GM19351 (cell line): ENCODE measurements around the gene SSX2IP.
"Not testable (repeated sequence)": the region's sequence is repeated elsewhere in the genome, so short reads cannot be mapped to it uniquely, and the experiment has no call there.

Experiments
- ATAC-seq: cut with Tn5 transposase; IDR thresholded peaks from one replicate; pipeline ENCODE4 v1.9.1; 2021; ENCODE audit warnings: mild to moderate bottlenecking, moderate library complexity; ENCODE audit not compliant: unreplicated experiment

The SSX2IP gene

DNA sequence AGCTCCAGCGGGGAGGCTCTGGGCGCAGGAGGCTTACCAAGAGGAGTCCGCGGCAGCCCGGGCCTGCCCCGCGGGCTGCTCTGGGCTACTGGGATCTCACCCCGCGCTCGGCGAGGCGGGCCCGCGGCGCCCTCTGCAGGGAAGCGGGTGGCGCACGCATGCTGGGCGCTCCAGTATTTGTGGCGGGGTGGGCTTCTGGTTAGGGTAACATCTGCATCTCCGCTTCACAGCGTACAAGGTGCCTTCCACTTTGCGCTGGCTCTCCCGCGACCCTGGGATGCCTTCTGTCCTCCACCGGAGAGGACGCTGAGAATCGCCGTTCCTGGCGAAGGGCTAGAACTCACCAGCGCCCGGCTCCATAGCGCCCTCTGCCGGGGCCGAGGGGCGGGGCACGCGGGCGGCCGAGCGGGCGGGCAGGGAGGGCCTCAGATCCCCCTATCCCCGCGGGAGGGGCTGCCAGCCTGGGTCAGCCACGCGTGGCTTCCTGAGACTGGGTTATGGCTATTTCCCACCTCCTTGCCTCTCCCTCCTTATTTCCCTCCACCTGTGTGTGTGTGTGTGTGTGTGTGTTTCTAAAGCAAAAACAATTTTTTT, 69.4 kb downstream of the SSX2IP start:
- ATAC-seq = peak; percentile 92

DNA sequence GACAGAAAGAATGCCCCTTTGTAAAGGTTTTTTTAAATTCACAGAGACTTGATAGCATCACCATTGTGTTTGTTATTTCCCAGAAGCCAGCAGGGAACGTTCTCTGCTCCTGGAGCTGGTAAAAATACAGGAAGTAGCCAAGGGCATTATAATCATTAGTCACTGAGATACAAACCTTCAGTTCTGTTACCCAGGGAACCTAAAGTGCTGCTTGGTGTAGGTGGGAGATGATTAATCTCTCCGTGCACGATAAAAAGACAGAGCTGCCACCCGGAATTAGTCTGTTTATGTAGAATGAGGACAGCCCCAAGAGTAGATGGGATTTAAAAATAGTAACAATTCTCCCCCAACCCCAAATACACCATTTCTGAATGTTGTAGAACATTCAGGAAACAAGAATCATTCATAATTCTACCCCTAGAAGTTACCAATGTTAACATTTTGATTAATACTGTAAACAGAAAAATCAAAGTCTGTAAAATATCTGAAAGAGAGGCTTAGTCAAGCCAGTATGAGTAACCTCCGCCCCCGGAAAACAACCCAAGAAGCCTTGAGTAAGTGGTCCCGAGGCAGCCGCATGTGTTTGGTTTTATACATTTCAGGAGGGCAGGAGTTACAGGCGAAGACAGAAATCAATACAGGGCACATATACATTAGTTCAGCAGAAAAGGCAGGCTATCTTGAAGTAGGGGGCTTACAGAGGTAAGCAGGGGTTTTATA, 70.7 kb downstream of the SSX2IP start:
- no peak for ATAC-seq

- ATAC-seq = no peak
Measured at GRCh38 chr1:84617349-84617748, 72.9 kb downstream of the SSX2IP start.

DNA sequence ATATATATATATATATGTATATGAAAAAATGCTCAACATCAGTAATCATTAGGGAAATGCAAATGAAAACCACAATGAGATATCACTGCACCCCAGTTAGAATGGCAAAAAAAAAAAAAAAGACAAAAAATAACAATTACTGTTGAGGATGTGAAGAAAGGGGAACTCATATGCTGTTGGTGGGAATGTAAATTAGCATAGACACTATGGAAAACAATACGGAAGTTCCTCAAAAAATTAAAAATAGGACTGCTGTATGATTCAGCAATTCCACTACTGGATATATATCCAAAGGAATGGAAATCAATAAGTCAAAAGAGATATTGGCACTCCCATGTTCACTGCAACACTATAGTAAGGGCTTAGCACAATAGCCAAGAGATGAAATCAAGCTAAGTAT, 74.5 kb downstream of the SSX2IP start:
- no peak for ATAC-seq

GRCh38 chr1:84613887-84614286, 76.4 kb downstream of the SSX2IP start:
- ATAC-seq = no peak

DNA sequence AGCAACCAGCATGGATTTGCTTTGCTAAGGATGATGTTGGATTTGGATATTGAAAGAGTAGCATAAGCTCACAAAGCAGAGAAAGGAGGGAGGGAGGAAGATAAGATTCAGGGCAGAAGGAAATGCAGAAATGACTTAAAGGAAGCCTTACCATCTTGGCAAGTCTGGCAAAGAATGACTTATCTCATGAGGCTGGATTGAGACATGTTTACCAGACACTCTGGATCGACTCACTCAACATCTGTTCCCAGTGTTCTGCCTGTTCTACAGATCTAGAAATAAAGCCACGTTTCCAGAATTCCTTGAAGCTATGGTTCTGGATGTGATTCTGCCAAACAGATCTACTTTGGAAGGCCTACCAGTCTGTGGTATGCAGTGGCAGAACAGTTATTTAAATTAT, 77.2 kb downstream of the SSX2IP start:
- no peak for ATAC-seq

DNA sequence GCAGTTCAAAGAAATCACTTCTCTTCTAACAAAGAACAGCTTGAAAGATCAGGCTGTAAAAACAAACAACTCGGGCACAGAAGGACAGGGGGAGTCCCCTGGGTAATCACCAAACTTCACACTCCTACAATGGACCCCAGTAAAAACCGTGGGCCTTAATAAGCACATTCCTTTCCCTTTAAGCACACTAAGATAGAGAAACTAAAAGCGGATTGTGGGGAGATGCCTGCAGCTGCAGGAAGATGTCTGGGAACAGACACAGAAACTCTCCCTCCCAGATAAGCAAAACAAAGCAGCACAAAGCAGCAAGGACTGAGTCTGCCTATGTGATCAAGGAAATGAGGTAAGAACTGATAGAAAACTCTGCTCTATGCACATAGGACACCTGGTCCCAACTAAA, 78.5 kb downstream of the SSX2IP start:
- ATAC-seq = no peak

- no peak for ATAC-seq
Measured at GRCh38 chr1:84611091-84611490, 79.2 kb downstream of the SSX2IP start.

GRCh38 chr1:84606977-84607376, 83.3 kb downstream of the SSX2IP start:
- ATAC-seq = no peak

GRCh38 chr1:84605157-84605556, 85.1 kb downstream of the SSX2IP start:
- ATAC-seq = no peak

DNA sequence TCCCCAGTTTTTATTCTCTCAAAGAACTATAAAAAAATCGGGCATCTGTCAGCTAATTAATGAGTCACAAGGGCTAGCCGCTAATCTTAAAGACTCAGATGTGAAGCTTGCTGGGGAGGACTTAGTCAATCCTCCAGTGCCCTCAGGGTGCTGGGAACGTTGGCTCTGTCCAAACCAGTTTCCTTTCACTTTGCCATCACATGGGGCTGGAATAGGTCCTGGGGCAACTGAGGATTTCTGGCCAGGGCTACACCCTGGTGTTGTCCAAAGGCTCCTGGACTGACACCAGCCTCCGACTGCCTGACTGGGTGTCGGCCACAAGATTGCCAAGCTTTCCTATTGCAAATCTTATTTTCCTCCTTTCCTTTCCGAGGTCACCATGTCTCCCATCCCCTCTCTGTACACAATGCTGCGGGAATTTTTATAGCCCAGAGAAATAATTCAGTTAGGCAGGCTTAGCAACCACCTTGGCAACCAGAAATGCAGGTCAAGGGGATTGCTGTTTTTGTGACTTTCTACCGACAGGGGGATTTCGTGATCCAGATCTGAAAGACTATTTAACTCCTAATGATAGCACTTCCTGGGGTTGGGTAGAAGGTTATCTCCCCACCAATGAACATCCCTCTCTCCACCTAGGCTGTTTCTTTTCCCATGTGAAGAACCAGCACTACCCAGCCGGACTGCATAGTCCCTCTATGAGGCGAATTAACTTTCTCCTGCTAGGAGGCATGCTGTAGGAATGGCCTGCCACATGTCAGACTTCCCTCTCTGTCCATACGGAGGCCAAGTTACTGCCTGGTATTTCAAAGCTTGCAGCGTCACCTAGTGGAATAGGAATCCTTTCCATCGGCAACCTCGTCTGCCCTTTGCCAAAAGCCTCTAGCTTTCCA, 86.1 kb downstream of the SSX2IP start:
- ATAC-seq = no peak

GRCh38 chr1:84603223-84603622, 87.0 kb downstream of the SSX2IP start:
- no peak for ATAC-seq

- no peak for ATAC-seq
Measured at GRCh38 chr1:84600796-84601195, 89.5 kb downstream of the SSX2IP start.

DNA sequence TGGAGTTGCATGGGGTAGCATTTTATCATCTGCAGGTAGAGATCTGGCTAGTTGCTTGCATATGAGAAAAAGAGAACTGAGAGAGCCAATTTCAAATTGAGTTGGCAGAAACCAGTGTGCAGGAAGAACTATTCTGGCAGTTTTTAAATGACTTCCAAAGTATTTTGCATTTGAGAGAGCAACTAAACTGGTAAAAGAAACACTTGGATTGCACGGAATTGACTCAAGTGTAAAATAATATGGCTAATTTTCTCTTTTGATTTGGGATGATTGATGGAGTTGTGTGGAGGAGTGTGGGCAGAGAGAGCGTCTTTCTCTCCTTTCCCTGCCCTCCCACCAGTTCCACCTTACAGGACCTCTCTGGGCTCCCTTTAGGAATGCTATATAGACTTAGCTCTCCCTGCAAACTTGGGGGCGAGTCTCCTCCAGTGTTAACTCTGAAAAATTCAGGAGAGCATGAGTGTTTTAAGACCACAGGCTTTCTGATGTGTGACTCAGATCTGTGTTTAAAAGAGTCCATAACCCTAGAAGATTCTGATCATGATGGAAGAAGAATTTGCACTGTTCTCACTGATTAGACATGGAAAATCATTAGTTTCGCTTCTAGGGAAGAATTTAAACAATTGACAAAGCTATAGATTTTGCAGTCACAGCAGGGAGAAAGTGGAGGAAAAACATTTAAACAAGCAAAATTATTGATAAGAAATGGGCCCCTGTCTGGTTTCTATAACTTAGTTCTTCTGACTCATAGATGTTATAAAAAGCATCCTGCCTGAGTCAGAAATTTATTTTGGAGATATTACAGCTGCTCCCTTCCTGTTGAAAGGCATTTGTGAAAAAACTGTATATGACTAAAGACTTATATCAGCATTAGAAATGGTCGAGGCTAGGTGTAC, 91.2 kb downstream of the SSX2IP start:
- ATAC-seq = peak; percentile 76

- ATAC-seq = no peak
Measured at GRCh38 chr1:84598418-84598817, 91.8 kb downstream of the SSX2IP start.

DNA sequence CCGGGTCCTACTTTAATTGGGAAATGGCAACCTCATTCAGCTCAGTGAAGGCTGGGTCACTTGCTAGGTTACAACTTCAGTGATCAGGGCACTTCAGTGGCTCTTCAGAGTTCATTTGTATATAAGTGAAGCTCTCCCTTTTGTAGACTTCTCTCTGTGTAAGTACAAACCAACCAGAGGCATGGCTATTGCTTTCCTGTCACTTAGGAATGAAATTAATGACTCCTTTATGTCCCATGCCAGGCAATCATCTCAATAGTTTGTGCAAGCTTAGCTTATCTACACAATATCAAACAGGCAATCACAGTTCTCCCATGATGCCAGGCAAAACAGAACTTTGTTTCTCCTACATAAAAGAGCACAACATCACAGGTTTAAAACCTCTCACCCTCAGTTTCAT, 93.2 kb downstream of the SSX2IP start:
- ATAC-seq = no peak

DNA sequence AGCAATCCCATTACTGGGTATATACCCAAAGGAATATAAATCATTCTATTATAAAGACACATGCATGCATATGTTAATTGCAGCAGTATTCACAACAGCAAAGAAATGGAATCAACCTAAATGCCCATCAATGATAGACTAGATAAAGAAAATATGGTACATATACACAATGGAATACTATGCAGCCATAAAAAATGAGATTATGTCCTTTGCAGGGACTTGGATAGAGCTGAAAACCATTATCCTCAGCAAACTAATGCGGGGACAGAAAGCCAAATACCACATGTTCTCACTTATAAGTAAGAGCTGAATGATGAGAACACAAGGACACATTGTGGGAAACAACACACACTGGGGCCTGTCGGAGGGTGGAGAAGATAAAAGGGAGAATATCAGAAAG, 95.3 kb downstream of the SSX2IP start:
- ATAC-seq = not testable (repeated sequence)
